Gastroesophageal sphincter (tissue), 4 donors: ENCODE results near the gene CDC42EP4. TPM values are rescaled to one million over a fixed set of nuclear protein-coding genes. Genes with fewer than 3 reads are reported as not detected.

ENCODE experiments used
- ATAC-seq: fragments of 150-250 bp; one replicate; pipeline ENCODE4 v1.9.1; 2016; ENCODE audit warnings: mild to moderate bottlenecking, moderate library complexity
- H3K27ac ChIP-seq, 4 donors: fragments of 200-600 bp; sonication (generic) in 3 of 4; 1 replicate in 3 of 4; 2 replicates in 1 of 4; pipeline ENCODE4 v1.5.1; 2016 to 2019
- H3K27me3 ChIP-seq: fragments of 200-600 bp; sonication (generic); one replicate; pipeline ENCODE4 v1.5.1; 2019
- H3K36me3 ChIP-seq, 2 donors: fragments of 200-600 bp; sonication (generic); one replicate each; pipeline ENCODE4 v1.5.1; 2019; ENCODE audit warnings: control low read depth in 1 of 2
- H3K4me1 ChIP-seq, 3 donors: fragments of 200-600 bp; sonication (generic); 1 replicate in 2 of 3; 2 replicates in 1 of 3; pipeline ENCODE4 v1.5.1; 2016 to 2019; ENCODE audit warnings: control low read depth in 2 of 3
- H3K4me3 ChIP-seq, 2 donors: fragments of 200-600 bp; sonication (generic); one replicate each; pipeline ENCODE4 v1.5.1; 2019; ENCODE audit warnings: mild to moderate bottlenecking in 1 of 2, moderate library complexity in 1 of 2
- H3K9me3 ChIP-seq, 3 donors: fragments of 200-600 bp; sonication (generic); one replicate each; pipeline ENCODE4 v1.5.1; 2017 to 2019; ENCODE audit warnings: control low read depth in 2 of 3
- EP300 ChIP-seq: sonication (generic); formaldehyde crosslinking; IDR thresholded peaks from one replicate; pipeline ENCODE4 v1.6.1; 2017; ENCODE audit warnings: antibody characterized with exemption, mild to moderate bottlenecking
- POLR2A ChIP-seq, 2 donors: fragments of 450-650 bp; IDR thresholded peaks; one replicate each; pipeline ENCODE4 v1.6.1; 2017; ENCODE audit warnings: antibody characterized with exemption in 2 of 2, mild to moderate bottlenecking in 2 of 2, moderate library complexity in 1 of 2
- POLR2AphosphoS5 ChIP-seq: sonication (generic); formaldehyde crosslinking; IDR thresholded peaks from one replicate; pipeline ENCODE4 v1.6.1; 2017; ENCODE audit warnings: antibody characterized with exemption
- WGBS, 2 donors: methylation state at CpG; one replicate each; pipeline ENCODE4 v1.1.5; 2018; ENCODE audit warnings: low coverage in 1 of 2; 5-methylcytosine and 5-hydroxymethylcytosine counted together
- total RNA-seq, 4 donors: library from RNA; depleted of rRNA; stranded (reverse); fragments of >200 nt; gene quantifications; one replicate each; pipeline ENCODE4 v1.1.0, GENCODE V29; 2016
- TF ChIP-seq, protein P1 (sequence below), 4 experiments: fragments of 200-600 bp in 2 of 4; fragments of 450-650 bp in 2 of 4; sonication (generic) in 1 of 4; IDR thresholded peaks; one replicate each; pipeline ENCODE4 v1.5.1; 2017 to 2019; ENCODE audit warnings: antibody characterized with exemption in 4 of 4, mild to moderate bottlenecking in 2 of 4, moderate library complexity in 2 of 4

The CDC42EP4 gene
- total RNA-seq, 4 donors from 2014 or later: 69.4 to 106 (median 73.0) TPM

GRCh38 chr17:73318836-73319235, 7.0 kb upstream of the CDC42EP4 start:
- TF ChIP-seq, protein P1, sequence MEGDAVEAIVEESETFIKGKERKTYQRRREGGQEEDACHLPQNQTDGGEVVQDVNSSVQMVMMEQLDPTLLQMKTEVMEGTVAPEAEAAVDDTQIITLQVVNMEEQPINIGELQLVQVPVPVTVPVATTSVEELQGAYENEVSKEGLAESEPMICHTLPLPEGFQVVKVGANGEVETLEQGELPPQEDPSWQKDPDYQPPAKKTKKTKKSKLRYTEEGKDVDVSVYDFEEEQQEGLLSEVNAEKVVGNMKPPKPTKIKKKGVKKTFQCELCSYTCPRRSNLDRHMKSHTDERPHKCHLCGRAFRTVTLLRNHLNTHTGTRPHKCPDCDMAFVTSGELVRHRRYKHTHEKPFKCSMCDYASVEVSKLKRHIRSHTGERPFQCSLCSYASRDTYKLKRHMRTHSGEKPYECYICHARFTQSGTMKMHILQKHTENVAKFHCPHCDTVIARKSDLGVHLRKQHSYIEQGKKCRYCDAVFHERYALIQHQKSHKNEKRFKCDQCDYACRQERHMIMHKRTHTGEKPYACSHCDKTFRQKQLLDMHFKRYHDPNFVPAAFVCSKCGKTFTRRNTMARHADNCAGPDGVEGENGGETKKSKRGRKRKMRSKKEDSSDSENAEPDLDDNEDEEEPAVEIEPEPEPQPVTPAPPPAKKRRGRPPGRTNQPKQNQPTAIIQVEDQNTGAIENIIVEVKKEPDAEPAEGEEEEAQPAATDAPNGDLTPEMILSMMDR (IDR thresholded peaks at IDR 0.05): no peak
- Histone ChIP-seq H3K4me1 (no peaks in the 10 kb centered on the region), H3K9me3 (peaks cover 0 to 4% (median 0%) of the 10 kb centered on the region in 3 donors), H3K27me3 (no peaks in the 10 kb centered on the region), H3K36me3 (no peaks in the 10 kb centered on the region), H3K4me3 (no peak overlapping the region), H3K27ac (no peak overlapping the region)
- WGBS, 2 donors: 51 to 68% methylated on average over 4 to 5 of the region's 5 CpGs
- ATAC-seq: no peak

DNA sequence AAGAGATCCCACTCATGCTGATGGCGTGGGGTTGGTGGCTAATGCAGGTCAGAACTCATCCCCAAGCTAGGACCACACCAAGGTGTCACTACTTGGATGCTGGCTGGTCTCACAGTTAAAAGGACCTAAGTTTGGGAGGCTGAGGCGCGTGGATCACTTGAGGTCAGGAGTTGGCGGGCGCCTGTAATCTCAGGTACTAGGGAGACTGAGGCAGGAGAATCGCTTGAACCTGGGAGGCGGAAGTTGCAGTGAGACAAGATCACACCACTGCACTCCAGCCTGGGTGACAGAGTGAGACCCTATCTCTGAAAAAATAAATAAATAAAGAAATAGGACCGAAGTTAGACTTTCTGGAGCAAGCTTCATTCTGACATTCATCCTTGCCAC, 6.6 kb upstream of the CDC42EP4 start:
- Histone ChIP-seq H3K4me1 (no peaks in the 10 kb centered on the region), H3K4me3 (no peak overlapping the region), H3K27ac (no peak overlapping the region), H3K9me3 (peaks cover 0 to 4% (median 0%) of the 10 kb centered on the region in 3 donors), H3K36me3 (no peaks in the 10 kb centered on the region), H3K27me3 (no peaks in the 10 kb centered on the region)
- TF ChIP-seq, protein P1 (IDR thresholded peaks at IDR 0.05): no peak
- no peak for TF ChIP-seq POLR2A (IDR thresholded peaks at IDR 0.05)
- TF ChIP-seq POLR2AphosphoS5: no peak
- no peak for ATAC-seq
- WGBS, 2 donors: 90 to 93% methylated on average over 5 to 6 of the region's 8 CpGs

GRCh38 chr17:73317513-73318426, 6.0 kb upstream of the CDC42EP4 start:
- Histone ChIP-seq H3K9me3 (peaks cover 0 to 3% (median 0%) of the 10 kb centered on the region in 3 donors), H3K36me3 (no peaks in the 10 kb centered on the region), H3K4me3 (no peak overlapping the region), H3K27ac (no peak overlapping the region), H3K27me3 (no peaks in the 10 kb centered on the region), H3K4me1 (peaks cover 0 to 2% (median 0%) of the 10 kb centered on the region in 3 donors)
- no peak for ATAC-seq
- WGBS, 2 donors: 71 to 83% methylated on average over 2 to 3 of the region's 9 CpGs
- no peak for TF ChIP-seq POLR2AphosphoS5
- TF ChIP-seq POLR2A (IDR thresholded peaks at IDR 0.05): no peak
- TF ChIP-seq, protein P1 (IDR thresholded peaks at IDR 0.05): no peak
- TF ChIP-seq EP300: no peak

GRCh38 chr17:73316919-73317505, 5.2 kb upstream of the CDC42EP4 start:
- WGBS, 2 donors: no CpG with 5 or more reads among the region's 8 CpGs
- ATAC-seq: peak; percentile 18
- no peaks in the 10 kb centered on the region for H3K36me3 ChIP-seq
- no peak overlapping the region for H3K4me3 ChIP-seq
- no peak overlapping the region for H3K27ac ChIP-seq
- no peaks in the 10 kb centered on the region for H3K27me3 ChIP-seq
- TF ChIP-seq, protein P1 (IDR thresholded peaks at IDR 0.05): no peak
- no peak for TF ChIP-seq EP300
- no peaks in the 10 kb centered on the region for H3K9me3 ChIP-seq
- H3K4me1 ChIP-seq: peaks cover 0 to 9% (median 0%) of the 10 kb centered on the region in 3 donors

GRCh38 chr17:73315471-73315870, 3.7 kb upstream of the CDC42EP4 start:
- TF ChIP-seq POLR2A (IDR thresholded peaks at IDR 0.05) (no peak), EP300 (no peak), POLR2AphosphoS5 (no peak)
- TF ChIP-seq, protein P1 (IDR thresholded peaks at IDR 0.05): no peak
- WGBS, 2 donors: 100% methylated on average over 1 to 2 of the region's 5 CpGs
- Histone ChIP-seq H3K27me3 (no peaks in the 10 kb centered on the region), H3K9me3 (no peaks in the 10 kb centered on the region), H3K4me3 (no peak overlapping the region), H3K36me3 (no peaks in the 10 kb centered on the region), H3K4me1 (peaks cover 0 to 9% (median 0%) of the 10 kb centered on the region in 3 donors), H3K27ac (no peak overlapping the region)
- ATAC-seq: no peak
